NCI-H446 treated with DMSO at 0.1 percent for 48 hours (cell line): ENCODE results near the gene RPL22.
A peak's percentile ranks its signal among the peaks of the same experiment; 100 is the strongest.

Experiments used
- DNase-seq: peaks from one replicate; lab custom pipeline; 2025; lab: John Stamatoyannopoulos, UW

Gene RPL22

GRCh38 chr1:6199298-6200187, at the start of gene RPL22:
RPL22 (minus strand) TSS chr1:6199595; CDS start chr1:6199573, 22 bp downstream.
- peak; percentile 99 for DNase-seq

GRCh38 chr1:6248161-6248776, 48.9 kb upstream of the RPL22 start:
- DNase-seq: no peak

GRCh38 chr1:6247651-6248050, 48.3 kb upstream of the RPL22 start:
- DNase-seq: no peak

GRCh38 chr1:6246497-6247467, 47.4 kb upstream of the RPL22 start:
- DNase-seq: peak; percentile 47

- peak; percentile 79 for DNase-seq
Observed at GRCh38 chr1:6245869-6246496, 46.6 kb upstream of the RPL22 start.

GRCh38 chr1:6245086-6245868, 45.9 kb upstream of the RPL22 start:
- DNase-seq: peak; percentile 68

GRCh38 chr1:6244401-6245049, 45.1 kb upstream of the RPL22 start:
- no peak for DNase-seq

GRCh38 chr1:6243993-6244392, 44.6 kb upstream of the RPL22 start, which contains the start of gene HES3:
HES3 (plus strand) TSS chr1:6244179; CDS start chr1:6244366, 187 bp downstream.
- DNase-seq: no peak

GRCh38 chr1:6243053-6243834, 43.8 kb upstream of the RPL22 start:
- DNase-seq: no peak

GRCh38 chr1:6241887-6242740, 42.7 kb upstream of the RPL22 start:
- DNase-seq: no peak

GRCh38 chr1:6241107-6241886, 41.9 kb upstream of the RPL22 start:
- DNase-seq: no peak

- DNase-seq: no peak
Observed at GRCh38 chr1:6239950-6240768, 40.8 kb upstream of the RPL22 start.

GRCh38 chr1:6239213-6239752, 39.9 kb upstream of the RPL22 start:
- DNase-seq: no peak

GRCh38 chr1:6237093-6237492, 37.7 kb upstream of the RPL22 start:
- no peak for DNase-seq

GRCh38 chr1:6235296-6235677, 35.9 kb upstream of the RPL22 start:
- DNase-seq: no peak

- DNase-seq: no peak
Observed at GRCh38 chr1:6234502-6235295, 35.3 kb upstream of the RPL22 start.
